HCT116 (cell line): Measurements from ENCODE around the gene MEGF6. TPM values are rescaled to one million over a fixed set of nuclear protein-coding genes. Genes with fewer than 3 reads are reported as not detected.

ENCODE experiments used
- ATAC-seq: fragments of 200-7000 bp; cut with Tn5 transposase; 2 replicates; pipeline ENCODE4 v1.9.1; 2020; ENCODE audit warnings: mild to moderate bottlenecking, moderate library complexity
- BruUV-seq: library from RNA; stranded (reverse); fragments of 400-500 nt; replicated peaks from 2 replicates; lab custom pipeline; 2021; lab: Mats Ljungman, UMichigan
- CTCF ChIA-PET: fragments of 300-600 bp; sonication (Branson Sonifier 250); formaldehyde crosslinking; loops from one replicate; lab custom pipeline; 2021; ENCODE audit warnings: antibody characterized with exemption; lab: Charles Lee
- POLR2A ChIA-PET: fragments of 300-600, 350-600 bp; sonication (Branson Sonifier 250); formaldehyde crosslinking; loops from one replicate; lab custom pipeline; 2021; ENCODE audit warnings: antibody characterized with exemption; lab: Charles Lee
- RAD21 ChIA-PET, 2 experiments: fragments of 300-600 bp; sonication (Branson Sonifier 250); formaldehyde crosslinking; loops; one replicate each; lab custom pipeline; 2023; ENCODE audit warnings: low total read pairs in 2 of 2; ENCODE audit not compliant: uncharacterized antibody in 2 of 2, unreplicated experiment in 2 of 2, low non-redundant PET in 1 of 2; lab: Charles Lee
- DNase-seq: peaks from one replicate; pipeline ENCODE4 v3.0.0-alpha.2; 2010; ENCODE audit warnings: low read depth, low spot score
- H2AFZ ChIP-seq: fragments of 200-600 bp; shearing (Covaris generic), sonication (generic); 2 replicates; pipeline ENCODE4 v1.6.1; 2017; ENCODE audit warnings: low read depth, mixed run types, mixed read lengths, antibody characterized with exemption, low read length; ENCODE audit not compliant: poor library complexity, severe bottlenecking
- H3K27ac ChIP-seq: 2 replicates; pipeline ENCODE4 v1.5.1; 2012; ENCODE audit warnings: low read depth, low read length
- H3K27me3 ChIP-seq: fragments of 200-600 bp; sonication (generic); 2 replicates; pipeline ENCODE4 v1.6.1; 2016; ENCODE audit warnings: mixed run types, low read length, mixed read lengths; ENCODE audit not compliant: insufficient read depth
- H3K36me3 ChIP-seq, 2 experiments: fragments of 200-500 bp in 1 of 2; fragments of 200-600 bp in 1 of 2; sonication (Bioruptor generic) in 1 of 2; sonication (generic) in 1 of 2; 2 replicates each; pipeline versions ENCODE4 v1.5.1 to v1.6.1; 2014 to 2016; ENCODE audit warnings: low read length in 2 of 2, inconsistent platforms in 1 of 2, mixed read lengths in 1 of 2, mixed run types in 1 of 2; ENCODE audit not compliant: insufficient read depth in 2 of 2, control insufficient read depth in 1 of 2
- H3K4me1 ChIP-seq, 2 experiments: fragments of 200-600 bp in 1 of 2; sonication (generic) in 1 of 2; 2 replicates each; pipeline versions ENCODE4 v1.5.1 to v1.6.1; 2012 to 2017; ENCODE audit warnings: low read length in 2 of 2, inconsistent platforms in 1 of 2, mild to moderate bottlenecking in 1 of 2, mixed read lengths in 1 of 2, mixed run types in 1 of 2, moderate library complexity in 1 of 2; ENCODE audit not compliant: insufficient read depth in 2 of 2, control insufficient read depth in 1 of 2
- H3K4me2 ChIP-seq: fragments of 200-600 bp; sonication (generic); 2 replicates; pipeline ENCODE4 v1.6.1; 2017; ENCODE audit warnings: mixed run types, low read length, mixed read lengths
- H3K4me3 ChIP-seq, 2 experiments: fragments of 200-600 bp in 1 of 2; sonication (generic) in 1 of 2; replicated peaks in 1 of 2; 2 replicates each; pipeline ENCODE4 v1.5.1; 2011 to 2016; ENCODE audit warnings: low read length in 2 of 2, control low read depth in 1 of 2, low read depth in 1 of 2, mild to moderate bottlenecking in 1 of 2, mixed read lengths in 1 of 2, mixed run types in 1 of 2
- H3K79me2 ChIP-seq: fragments of 200-600 bp; sonication (generic); 2 replicates; pipeline ENCODE4 v1.6.1; 2017; ENCODE audit warnings: mild to moderate bottlenecking, mixed run types, low read length, moderate library complexity, mixed read lengths; ENCODE audit not compliant: insufficient read depth
- H3K9ac ChIP-seq: fragments of 200-600 bp; sonication (generic); 2 replicates; pipeline ENCODE4 v1.6.1; 2016; ENCODE audit warnings: low read length, mixed read lengths
- H3K9me2 ChIP-seq: fragments of 200-600 bp; sonication (generic), shearing (Covaris generic); 2 replicates; pipeline ENCODE4 v1.6.1; 2017; ENCODE audit warnings: mixed run types, mild to moderate bottlenecking, moderate library complexity; ENCODE audit not compliant: insufficient read depth
- H3K9me3 ChIP-seq, 2 experiments: fragments of 200-500 bp in 1 of 2; fragments of 200-600 bp in 1 of 2; sonication (Bioruptor generic) in 1 of 2; sonication (generic) in 1 of 2; 2 replicates each; pipeline ENCODE4 v1.6.1; 2014 to 2017; ENCODE audit warnings: low read length in 2 of 2, mixed read lengths in 2 of 2, inconsistent platforms in 1 of 2, low read depth in 1 of 2, mild to moderate bottlenecking in 1 of 2, mixed run types in 1 of 2, moderate library complexity in 1 of 2; ENCODE audit not compliant: control insufficient read depth in 1 of 2, insufficient read depth in 1 of 2
- H4K20me1 ChIP-seq: fragments of 200-600 bp; sonication (generic), shearing (Covaris generic); 2 replicates; pipeline ENCODE4 v1.6.1; 2017; ENCODE audit warnings: mixed run types, mild to moderate bottlenecking, moderate library complexity; ENCODE audit not compliant: insufficient read depth
- CBX3 ChIP-seq: IDR thresholded peaks from 2 replicates; pipeline ENCODE4 v1.6.1; 2012; ENCODE audit warnings: low read depth
- CEBPB ChIP-seq: IDR thresholded peaks from 2 replicates; pipeline ENCODE4 v1.6.1; 2012; ENCODE audit warnings: low read depth
- EGR1 ChIP-seq: IDR thresholded peaks from 2 replicates; pipeline ENCODE4 v1.6.1; 2012; ENCODE audit warnings: low read depth
- EZH2 ChIP-seq: fragments of 200-600 bp; sonication (generic); IDR thresholded peaks from 2 replicates; pipeline ENCODE4 v1.6.1; 2017; ENCODE audit warnings: antibody characterized with exemption, mixed run types
- EZH2phosphoT487 ChIP-seq: fragments of 200-600 bp; IDR thresholded peaks from 2 replicates; pipeline ENCODE4 v1.6.1; 2018; ENCODE audit warnings: antibody characterized with exemption, borderline replicate concordance
- FOSL1 ChIP-seq: IDR thresholded peaks from 2 replicates; pipeline ENCODE4 v1.6.1; 2012; ENCODE audit warnings: low read depth
- JUND ChIP-seq: IDR thresholded peaks from 2 replicates; pipeline ENCODE4 v1.6.1; 2012
- POLR2A ChIP-seq: IDR thresholded peaks from 2 replicates; pipeline ENCODE4 v1.7.0; 2011; ENCODE audit warnings: borderline replicate concordance; ENCODE audit not compliant: insufficient read depth, insufficient read length; ENCODE audit errors: extremely low read depth
- POLR2AphosphoS5 ChIP-seq: IDR thresholded peaks from 2 replicates; pipeline ENCODE4 v1.6.1; 2011; ENCODE audit warnings: mild to moderate bottlenecking, low read depth, low read length, moderate library complexity
- RAD21 ChIP-seq: IDR thresholded peaks from 2 replicates; pipeline ENCODE4 v1.6.1; 2012; ENCODE audit warnings: low read depth, mild to moderate bottlenecking
- SP1 ChIP-seq: IDR thresholded peaks from 2 replicates; pipeline ENCODE4 v1.6.1; 2012; ENCODE audit warnings: low read depth
- SRF ChIP-seq: IDR thresholded peaks from 2 replicates; pipeline ENCODE4 v1.6.1; 2012; ENCODE audit warnings: low read depth
- TCF7L2 ChIP-seq: IDR thresholded peaks from 2 replicates; pipeline ENCODE4 v1.7.0; 2011; ENCODE audit warnings: borderline replicate concordance, inconsistent platforms; ENCODE audit not compliant: insufficient read depth, insufficient read length; ENCODE audit errors: extremely low read depth
- YY1 ChIP-seq: IDR thresholded peaks from 2 replicates; pipeline ENCODE4 v1.6.1; 2011; ENCODE audit warnings: low read length, low read depth, moderate library complexity, mild to moderate bottlenecking; ENCODE audit not compliant: insufficient replicate concordance; ENCODE audit errors: extremely low read depth
- ZFX ChIP-seq: fragments of 450-650 bp; IDR thresholded peaks from 2 replicates; pipeline ENCODE4 v1.6.1; 2017
- ZNF274 ChIP-seq: fragments of 200-500 bp; sonication (Bioruptor generic); IDR thresholded peaks from 2 replicates; pipeline ENCODE4 v1.6.1; 2014; ENCODE audit warnings: mild to moderate bottlenecking, low read depth, low read length, inconsistent platforms
- intact Hi-C: fragments of 100-400 bp; cut with micrococcal nuclease; formaldehyde crosslinking; loops from 2 replicates; pipeline ENCODE4 v1.10.0; 2022
- total RNA-seq: library from RNA; stranded (reverse); gene quantifications from one replicate; pipeline ENCODE4 v1.2.1, GENCODE V29; 2021; ENCODE audit not compliant: unreplicated experiment
- TF ChIP-seq, protein P1 (sequence below): IDR thresholded peaks from 2 replicates; pipeline ENCODE4 v1.6.1; 2011; ENCODE audit warnings: mild to moderate bottlenecking, low read length, moderate library complexity; ENCODE audit not compliant: insufficient replicate concordance; ENCODE audit errors: extremely low read depth
- TF ChIP-seq, protein P2 (sequence below): IDR thresholded peaks from 2 replicates; pipeline ENCODE4 v1.6.1; 2012
- TF ChIP-seq, protein P3 (sequence below): IDR thresholded peaks from 2 replicates; pipeline ENCODE4 v1.6.1; 2012
- TF ChIP-seq, protein P4 (sequence below), 3 experiments: fragments of 200-600 bp in 1 of 3; sonication (generic) in 1 of 3; IDR thresholded peaks in 2 of 3; conservative IDR thresholded peaks in 1 of 3; 2 replicates each; pipeline ENCODE4 v1.5.1; 2012 to 2017; ENCODE audit warnings: low read depth in 2 of 3, low read length in 2 of 3, antibody characterized with exemption in 1 of 3, borderline replicate concordance in 1 of 3, control low read depth in 1 of 3, mild to moderate bottlenecking in 1 of 3, mixed read lengths in 1 of 3, mixed run types in 1 of 3, moderate library complexity in 1 of 3; ENCODE audit not compliant: insufficient read depth in 1 of 3

MEGF6 gene
- total RNA-seq, 1 experiment from 2014 or later = 47.6 TPM

DNA sequence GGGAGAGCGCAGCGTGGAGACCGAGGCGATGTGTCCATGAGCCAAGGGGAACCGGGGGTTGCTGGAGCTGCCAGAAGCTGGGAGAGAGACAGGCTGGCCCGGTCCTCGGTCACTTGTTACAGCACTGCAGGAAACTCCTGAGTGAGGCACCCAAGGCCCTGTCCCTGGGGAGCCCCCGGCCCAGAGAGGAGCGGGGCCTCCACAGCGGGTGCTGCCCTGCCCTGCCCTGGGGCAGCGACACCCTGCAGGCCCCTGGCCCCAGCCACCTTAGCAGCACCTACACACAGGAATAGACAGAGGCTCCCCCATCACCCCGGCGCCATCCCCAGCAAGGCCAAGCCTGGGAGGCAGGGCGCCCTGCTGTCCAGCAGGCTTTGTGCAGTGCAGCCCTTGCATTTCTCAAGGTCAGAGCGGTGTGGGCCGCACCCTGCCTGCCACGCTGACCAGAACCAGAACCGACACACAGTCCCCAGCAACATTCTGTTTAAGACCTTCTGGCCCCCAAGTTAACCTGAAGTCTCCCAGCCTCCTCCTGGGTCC, 6.6 kb upstream of the MEGF6 start:
- Histone ChIP-seq H3K27ac (no peak overlapping the region), H3K27me3 (no peaks in the 10 kb centered on the region), H2AFZ (no peak overlapping the region), H3K4me2 (no peak overlapping the region), H3K36me3 (no peaks in the 10 kb centered on the region), H3K9me3 (no peaks in the 10 kb centered on the region), H3K79me2 (no peaks in the 10 kb centered on the region), H4K20me1 (no peaks in the 10 kb centered on the region), H3K4me3 (no peak overlapping the region), H3K9ac (no peak overlapping the region), H3K9me2 (no peaks in the 10 kb centered on the region), H3K4me1 (peaks cover 27 to 42% of the 10 kb centered on the region in 2 experiments)
- ChIA-PET POLR2A (no interaction called here), CTCF (interaction anchor here (1.3 kb wide), 1 partner anchor 165 kb away, joined by 9 read pairs; no protein-coding TSS in a partner anchor), RAD21 (no interaction called here)
- intact Hi-C loops = no loop called here
- BruUV-seq = no TSS peak
- no peak for TF ChIP-seq SP1
- TF ChIP-seq ZFX = no peak
- no peak for TF ChIP-seq JUND
- TF ChIP-seq TCF7L2 = no peak
- TF ChIP-seq, protein P1, sequence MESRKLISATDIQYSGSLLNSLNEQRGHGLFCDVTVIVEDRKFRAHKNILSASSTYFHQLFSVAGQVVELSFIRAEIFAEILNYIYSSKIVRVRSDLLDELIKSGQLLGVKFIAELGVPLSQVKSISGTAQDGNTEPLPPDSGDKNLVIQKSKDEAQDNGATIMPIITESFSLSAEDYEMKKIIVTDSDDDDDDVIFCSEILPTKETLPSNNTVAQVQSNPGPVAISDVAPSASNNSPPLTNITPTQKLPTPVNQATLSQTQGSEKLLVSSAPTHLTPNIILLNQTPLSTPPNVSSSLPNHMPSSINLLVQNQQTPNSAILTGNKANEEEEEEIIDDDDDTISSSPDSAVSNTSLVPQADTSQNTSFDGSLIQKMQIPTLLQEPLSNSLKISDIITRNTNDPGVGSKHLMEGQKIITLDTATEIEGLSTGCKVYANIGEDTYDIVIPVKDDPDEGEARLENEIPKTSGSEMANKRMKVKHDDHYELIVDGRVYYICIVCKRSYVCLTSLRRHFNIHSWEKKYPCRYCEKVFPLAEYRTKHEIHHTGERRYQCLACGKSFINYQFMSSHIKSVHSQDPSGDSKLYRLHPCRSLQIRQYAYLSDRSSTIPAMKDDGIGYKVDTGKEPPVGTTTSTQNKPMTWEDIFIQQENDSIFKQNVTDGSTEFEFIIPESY = no peak
- no peak for TF ChIP-seq ZNF274
- no peak for TF ChIP-seq EZH2
- TF ChIP-seq EGR1 = no peak
- TF ChIP-seq YY1 = no peak
- TF ChIP-seq FOSL1 = no peak
- TF ChIP-seq RAD21 = no peak
- TF ChIP-seq, protein P2, sequence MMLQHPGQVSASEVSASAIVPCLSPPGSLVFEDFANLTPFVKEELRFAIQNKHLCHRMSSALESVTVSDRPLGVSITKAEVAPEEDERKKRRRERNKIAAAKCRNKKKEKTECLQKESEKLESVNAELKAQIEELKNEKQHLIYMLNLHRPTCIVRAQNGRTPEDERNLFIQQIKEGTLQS = no peak
- TF ChIP-seq POLR2AphosphoS5 = no peak
- TF ChIP-seq, protein P3, sequence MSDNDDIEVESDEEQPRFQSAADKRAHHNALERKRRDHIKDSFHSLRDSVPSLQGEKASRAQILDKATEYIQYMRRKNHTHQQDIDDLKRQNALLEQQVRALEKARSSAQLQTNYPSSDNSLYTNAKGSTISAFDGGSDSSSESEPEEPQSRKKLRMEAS = no peak
- TF ChIP-seq CEBPB = no peak
- no peak for TF ChIP-seq EZH2phosphoT487
- TF ChIP-seq CBX3 = no peak
- TF ChIP-seq SRF = no peak
- TF ChIP-seq POLR2A = no peak
- TF ChIP-seq, protein P4, sequence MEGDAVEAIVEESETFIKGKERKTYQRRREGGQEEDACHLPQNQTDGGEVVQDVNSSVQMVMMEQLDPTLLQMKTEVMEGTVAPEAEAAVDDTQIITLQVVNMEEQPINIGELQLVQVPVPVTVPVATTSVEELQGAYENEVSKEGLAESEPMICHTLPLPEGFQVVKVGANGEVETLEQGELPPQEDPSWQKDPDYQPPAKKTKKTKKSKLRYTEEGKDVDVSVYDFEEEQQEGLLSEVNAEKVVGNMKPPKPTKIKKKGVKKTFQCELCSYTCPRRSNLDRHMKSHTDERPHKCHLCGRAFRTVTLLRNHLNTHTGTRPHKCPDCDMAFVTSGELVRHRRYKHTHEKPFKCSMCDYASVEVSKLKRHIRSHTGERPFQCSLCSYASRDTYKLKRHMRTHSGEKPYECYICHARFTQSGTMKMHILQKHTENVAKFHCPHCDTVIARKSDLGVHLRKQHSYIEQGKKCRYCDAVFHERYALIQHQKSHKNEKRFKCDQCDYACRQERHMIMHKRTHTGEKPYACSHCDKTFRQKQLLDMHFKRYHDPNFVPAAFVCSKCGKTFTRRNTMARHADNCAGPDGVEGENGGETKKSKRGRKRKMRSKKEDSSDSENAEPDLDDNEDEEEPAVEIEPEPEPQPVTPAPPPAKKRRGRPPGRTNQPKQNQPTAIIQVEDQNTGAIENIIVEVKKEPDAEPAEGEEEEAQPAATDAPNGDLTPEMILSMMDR (IDR thresholded peaks at IDR 0.05 in 2 of 3, conservative IDR thresholded peaks at IDR 0.05 in 1 of 3; ENCODE audit: borderline replicate concordance in 1 of 3, insufficient read depth in 1 of 3, low read depth in 2 of 3, low read length in 2 of 3) = no peak
- ATAC-seq = no peak
- no peak for DNase-seq
